Caco-2 (cell line): ENCODE results near the gene XIRP1. TPM values are rescaled to one million over a fixed set of nuclear protein-coding genes. Genes with fewer than 3 reads are reported as not detected.

Experiments used
- BruUV-seq: library from RNA; stranded (reverse); fragments of 400-500 nt; replicated peaks from 2 replicates; lab custom pipeline; 2021; lab: Mats Ljungman, UMichigan
- CTCF ChIA-PET: fragments of 300-600 bp; sonication (Branson Sonifier 250); formaldehyde crosslinking; loops from one replicate; lab custom pipeline; 2022; ENCODE audit warnings: antibody characterized with exemption; lab: Charles Lee
- POLR2A ChIA-PET: fragments of 300-600 bp; sonication (Branson Sonifier 250); formaldehyde crosslinking; loops from one replicate; lab custom pipeline; 2022; ENCODE audit warnings: antibody characterized with exemption; lab: Charles Lee
- DNase-seq, 2 experiments: peaks; one replicate each; pipeline versions ENCODE4 v3.0.0 to v3.0.0-alpha.2; 2020 to 2022
- H3K27me3 ChIP-seq: replicated peaks from 2 replicates; pipeline ENCODE4 v1.6.0; 2011; ENCODE audit warnings: low read length; ENCODE audit not compliant: control insufficient read depth, insufficient read depth
- H3K36me3 ChIP-seq: 2 replicates; pipeline ENCODE4 v1.5.1; 2011; ENCODE audit warnings: low read length; ENCODE audit not compliant: control insufficient read depth, insufficient read depth
- H3K4me1 ChIP-seq: fragments of 250-450 bp; sonication (Bioruptor Pico); 2 replicates; pipeline ENCODE4 v1.5.1; 2020; ENCODE audit warnings: mild to moderate bottlenecking
- H3K4me3 ChIP-seq: 2 replicates; pipeline ENCODE4 v1.5.1; 2011; ENCODE audit warnings: low read depth, mild to moderate bottlenecking, control low read depth, low read length
- H3K9me3 ChIP-seq: fragments of 250-450 bp; sonication (Bioruptor Pico); 2 replicates; pipeline ENCODE4 v1.5.1; 2020; ENCODE audit warnings: mild to moderate bottlenecking, moderate library complexity
- H3K27ac Mint-ChIP-seq: one replicate; pipeline ENCODE4 v1.8.0; 2022; ENCODE audit warnings: mixed read lengths; ENCODE audit not compliant: unreplicated experiment
- H3K27me3 Mint-ChIP-seq: one replicate; pipeline ENCODE4 v1.8.0; 2022; ENCODE audit warnings: mixed read lengths; ENCODE audit not compliant: insufficient read depth, unreplicated experiment
- H3K36me3 Mint-ChIP-seq: one replicate; pipeline ENCODE4 v1.8.0; 2022; ENCODE audit warnings: mild to moderate bottlenecking, mixed read lengths; ENCODE audit not compliant: insufficient read depth, unreplicated experiment
- H3K4me1 Mint-ChIP-seq: one replicate; pipeline ENCODE4 v1.8.0; 2022; ENCODE audit warnings: low read depth, mixed read lengths; ENCODE audit not compliant: unreplicated experiment
- H3K4me3 Mint-ChIP-seq: one replicate; pipeline ENCODE4 v1.8.0; 2022; ENCODE audit warnings: mild to moderate bottlenecking, moderate library complexity, mixed read lengths; ENCODE audit not compliant: unreplicated experiment
- H3K9me3 Mint-ChIP-seq: one replicate; pipeline ENCODE4 v1.8.0; 2022; ENCODE audit warnings: mixed read lengths; ENCODE audit not compliant: unreplicated experiment
- intact Hi-C: fragments of 100-400 bp; cut with micrococcal nuclease; formaldehyde crosslinking; loops from one replicate; pipeline ENCODE4 v1.10.0; 2022; ENCODE audit not compliant: unreplicated experiment
- total RNA-seq: library from RNA; stranded (reverse); gene quantifications from 2 replicates; pipeline ENCODE4 v1.2.3, GENCODE V29; 2022
- TF ChIP-seq, protein P1 (sequence below), 2 experiments: fragments of 200-600 bp in 1 of 2; IDR thresholded peaks; 1 replicate in 1 of 2; 2 replicates in 1 of 2; pipeline versions ENCODE4 v1.5.1 to v1.8.0; 2011 to 2022; ENCODE audit warnings: antibody characterized with exemption in 1 of 2, control low read depth in 1 of 2, inconsistent platforms in 1 of 2, low read depth in 1 of 2, low read length in 1 of 2, mild to moderate bottlenecking in 1 of 2, moderate library complexity in 1 of 2; ENCODE audit not compliant: insufficient read depth in 1 of 2, severe bottlenecking in 1 of 2, unreplicated experiment in 1 of 2

The XIRP1 gene
- total RNA-seq, 1 experiment from 2014 or later = not detected

DNA sequence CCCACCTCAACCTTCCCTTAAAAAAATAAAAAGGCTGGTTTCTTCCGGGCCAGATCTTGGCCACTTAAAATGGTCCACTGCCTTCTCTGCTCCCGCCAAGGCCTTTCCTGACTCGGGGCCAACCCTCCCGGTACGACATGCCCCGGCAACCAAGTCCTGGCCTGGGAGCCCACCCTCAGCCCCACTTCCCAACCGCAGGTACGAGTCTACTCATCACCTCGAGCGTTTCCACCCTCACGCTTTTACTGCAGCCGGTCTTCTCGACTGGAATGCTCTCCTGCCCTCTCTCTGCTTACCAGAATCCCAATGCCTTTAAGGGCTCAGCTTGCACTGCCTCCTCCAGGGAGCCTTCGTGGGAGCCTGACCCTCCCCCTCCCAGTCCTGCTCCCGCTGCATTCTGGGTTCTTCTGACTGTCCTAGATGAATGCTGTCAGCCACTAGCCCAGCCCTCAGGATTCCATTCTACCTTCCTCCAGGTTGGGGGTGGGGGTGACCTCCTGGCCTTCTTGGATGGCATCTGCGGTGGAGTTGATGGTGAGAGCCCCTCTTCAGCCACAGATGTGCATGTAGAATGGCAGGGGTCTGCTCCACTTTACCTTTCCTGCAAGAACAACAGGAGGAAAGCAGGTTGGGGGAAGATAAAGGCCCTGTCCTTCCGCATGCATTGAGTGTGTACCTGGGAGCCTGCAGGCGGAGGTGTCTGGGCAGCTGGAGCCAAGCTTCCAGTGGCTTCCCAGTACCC is 37.9 kb downstream of the XIRP1 start:
- TF ChIP-seq, protein P1, sequence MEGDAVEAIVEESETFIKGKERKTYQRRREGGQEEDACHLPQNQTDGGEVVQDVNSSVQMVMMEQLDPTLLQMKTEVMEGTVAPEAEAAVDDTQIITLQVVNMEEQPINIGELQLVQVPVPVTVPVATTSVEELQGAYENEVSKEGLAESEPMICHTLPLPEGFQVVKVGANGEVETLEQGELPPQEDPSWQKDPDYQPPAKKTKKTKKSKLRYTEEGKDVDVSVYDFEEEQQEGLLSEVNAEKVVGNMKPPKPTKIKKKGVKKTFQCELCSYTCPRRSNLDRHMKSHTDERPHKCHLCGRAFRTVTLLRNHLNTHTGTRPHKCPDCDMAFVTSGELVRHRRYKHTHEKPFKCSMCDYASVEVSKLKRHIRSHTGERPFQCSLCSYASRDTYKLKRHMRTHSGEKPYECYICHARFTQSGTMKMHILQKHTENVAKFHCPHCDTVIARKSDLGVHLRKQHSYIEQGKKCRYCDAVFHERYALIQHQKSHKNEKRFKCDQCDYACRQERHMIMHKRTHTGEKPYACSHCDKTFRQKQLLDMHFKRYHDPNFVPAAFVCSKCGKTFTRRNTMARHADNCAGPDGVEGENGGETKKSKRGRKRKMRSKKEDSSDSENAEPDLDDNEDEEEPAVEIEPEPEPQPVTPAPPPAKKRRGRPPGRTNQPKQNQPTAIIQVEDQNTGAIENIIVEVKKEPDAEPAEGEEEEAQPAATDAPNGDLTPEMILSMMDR (IDR thresholded peaks at IDR 0.05; ENCODE audit: insufficient read depth in 1 of 2, low read depth in 1 of 2, low read length in 1 of 2, severe bottlenecking in 1 of 2, unreplicated experiment in 1 of 2) = no peak
- Mint-ChIP-seq H3K27me3 (no peaks in the 10 kb centered on the region), H3K4me3 (peak overlapping the region; percentile 94), H3K36me3 (peaks cover 41% of the 10 kb centered on the region), H3K4me1 (peaks cover 36% of the 10 kb centered on the region), H3K9me3 (no peaks in the 10 kb centered on the region), H3K27ac (peak overlapping the region; percentile 97)
- ChIA-PET POLR2A (interaction anchor here (0.8 kb wide), 1 partner anchor 68 kb away, joined by 8 read pairs; no protein-coding TSS in a partner anchor), CTCF (no interaction called here)
- Histone ChIP-seq H3K4me1 (peaks cover 40% of the 10 kb centered on the region), H3K4me3 (peak overlapping the region; percentile 40), H3K27me3 (no peaks in the 10 kb centered on the region), H3K9me3 (no peaks in the 10 kb centered on the region), H3K36me3 (no peaks in the 10 kb centered on the region)
- intact Hi-C loops = loop anchor here (2.0 kb wide), 1 partner anchor 14 kb away; no protein-coding TSS in a partner anchor
- peak; percentile 75 to 82 for DNase-seq
- BruUV-seq = TSS peak; percentile 79

DNA sequence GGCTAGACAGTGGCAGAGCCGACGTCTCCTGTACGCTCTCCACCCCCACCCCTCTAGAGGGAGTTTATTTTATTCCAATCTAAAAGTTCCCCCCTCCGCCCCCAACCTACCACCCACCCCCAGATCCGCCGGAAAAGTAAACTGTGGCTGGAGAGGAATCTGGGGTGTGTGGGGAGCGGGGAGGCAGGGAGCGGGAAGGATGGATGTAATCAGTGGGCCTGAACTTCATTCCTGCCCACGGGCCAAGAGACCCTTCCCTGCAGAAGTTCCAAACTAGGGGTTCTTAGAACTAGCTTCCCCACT is 38.5 kb downstream of the XIRP1 start:
- CTCF ChIA-PET = no interaction called here
- POLR2A ChIA-PET = no interaction called here
- H3K4me1 Mint-ChIP-seq = peaks cover 41% of the 10 kb centered on the region

More for the DNA sequence above, 38.5 kb downstream of the XIRP1 start:
- no TSS peak for BruUV-seq
- intact Hi-C loops = loop anchor here (2.0 kb wide), 1 partner anchor 15 kb away; no protein-coding TSS in a partner anchor
- Histone ChIP-seq H3K9me3 (no peaks in the 10 kb centered on the region), H3K4me1 (peaks cover 44% of the 10 kb centered on the region), H3K4me3 (peak overlapping the region; percentile 40), H3K27me3 (no peaks in the 10 kb centered on the region), H3K36me3 (no peaks in the 10 kb centered on the region)
- Mint-ChIP-seq H3K27me3 (no peaks in the 10 kb centered on the region), H3K27ac (peak overlapping the region; percentile 97), H3K9me3 (no peaks in the 10 kb centered on the region), H3K36me3 (peaks cover 47% of the 10 kb centered on the region), H3K4me3 (peak overlapping the region; percentile 94)
- TF ChIP-seq, protein P1 (IDR thresholded peaks at IDR 0.05; ENCODE audit: insufficient read depth in 1 of 2, low read depth in 1 of 2, low read length in 1 of 2, severe bottlenecking in 1 of 2, unreplicated experiment in 1 of 2) = no peak
- no peak for DNase-seq
